Measurements from ENCODE around the gene STAT5B. TPM values are rescaled to one million over a fixed set of nuclear protein-coding genes. Genes with fewer than 3 reads are reported as not detected.

Gene STAT5B
- total and polyA plus RNA-seq, 2 of the 8 experiments (the other 6 are each of a cell fraction or from before 2014, with no cell fraction given), result 35.3 to 52.6 TPM

- DNase-seq (ENCODE audit: low read depth in 1 of 2, low spot score in 2 of 2) (no peak), FAIRE-seq (no peak)
- H3K4me3 ChIP-seq (ENCODE audit: extremely low read depth in 1 of 4, insufficient read depth in 2 of 4, low read depth in 3 of 4, low read length in 4 of 4), result no peak overlapping the region
- no peak overlapping the region for H3K56ac ChIP-seq (replicated peaks; ENCODE audit: insufficient read length, low read depth, low read length)
- WGBS, 2 experiments (ENCODE audit: extremely low coverage in 1 of 2, insufficient coverage in 1 of 2, insufficient read length in 1 of 2, insufficient replicate concordance in 2 of 2, low coverage in 1 of 2, low lambda C conversion rate in 2 of 2, missing lambda C conversion rate in 1 of 2), result 87% methylated on average over 9 of the region's 9 CpGs; no CpG with 5 or more reads in 1 of the 2 experiments
- H4K20me1 ChIP-seq (replicated peaks in 1 of 2; ENCODE audit: control insufficient read depth in 1 of 2, insufficient read depth in 2 of 2, low read length in 2 of 2), result peaks cover 0 to 3% of the 10 kb centered on the region in 2 experiments
- no peak overlapping the region for H4K91ac ChIP-seq (replicated peaks; ENCODE audit: insufficient read length, low read length)
- no peaks in the 10 kb centered on the region for H3K23me2 ChIP-seq (ENCODE audit: low read depth, low read length)
- H2AK5ac ChIP-seq (ENCODE audit: low read depth, low read length), result no peak overlapping the region
- no peaks in the 10 kb centered on the region; the same call in 1 of the 2 replicates for H3K79me1 ChIP-seq (ENCODE audit: low read depth, low read length)
- H3K4me2 ChIP-seq (ENCODE audit: insufficient read depth in 1 of 2, low read depth in 2 of 2, low read length in 2 of 2), result no peak overlapping the region
- H3K27me3 ChIP-seq (replicated peaks in 1 of 4; ENCODE audit: control insufficient read depth in 3 of 4, extremely low read depth in 1 of 4, insufficient read depth in 3 of 4, low read length in 3 of 4), result no peaks in the 10 kb centered on the region
- H2BK120ac ChIP-seq (replicated peaks; ENCODE audit: low read depth, low read length), result no peak overlapping the region
- no peak overlapping the region for H2BK5ac ChIP-seq (ENCODE audit: low read depth, low read length)
- no peak overlapping the region for H2BK20ac ChIP-seq (ENCODE audit: low read length)
- ChIA-PET POLR2A (ENCODE audit: partially characterized antibody) (interaction anchor here (0.7 to 2.1 kb wide), 4 partner anchors 10 to 24 kb away, joined by 3 to 5 read pairs (median 4); no protein-coding TSS in a partner anchor), CTCF (ENCODE audit: partially characterized antibody) (interaction anchor here (0.8 to 4.8 kb wide), 4 partner anchors 11 to 184 kb away, joined by 3 to 43 read pairs (median 4); no protein-coding TSS in a partner anchor)
- no peaks in the 10 kb centered on the region for H3K36me3 ChIP-seq (ENCODE audit: control insufficient read depth in 2 of 4, insufficient read depth in 4 of 4, low read length in 3 of 4)
- H3K4ac ChIP-seq (replicated peaks; ENCODE audit: insufficient read length, low read depth, low read length), result no peak overlapping the region
- H4K8ac ChIP-seq (ENCODE audit: extremely low read depth, insufficient read depth, low read length), result no peak overlapping the region
- no peak overlapping the region for H3K14ac ChIP-seq (ENCODE audit: insufficient read length)
- H2AFZ ChIP-seq (ENCODE audit: low read length), result no peak overlapping the region
- H3K18ac ChIP-seq (ENCODE audit: extremely low read depth, low read length), result no peak overlapping the region
- no peaks in the 10 kb centered on the region; a peak in 1 of 7 replicates for H3K4me1 ChIP-seq (replicated peaks in 1 of 4; ENCODE audit: control insufficient read depth in 3 of 4, insufficient read depth in 4 of 4, low read length in 3 of 4)
- no peak overlapping the region for H3K27ac ChIP-seq (ENCODE audit: low read depth, low read length)
- no peak overlapping the region for H3K23ac ChIP-seq (ENCODE audit: insufficient read length)
- TF ChIP-seq MAX (IDR thresholded peaks at IDR 0.05) (no peak), MAFK (IDR thresholded peaks at IDR 0.05; ENCODE audit: low read depth, low read length) (no peak), TBP (IDR thresholded peaks at IDR 0.05; ENCODE audit: low read depth, low read length) (no peak), NRF1 (IDR thresholded peaks at IDR 0.05; ENCODE audit: low read depth, low read length) (no peak), ZNF274 (IDR thresholded peaks at IDR 0.05; ENCODE audit: borderline replicate concordance, extremely low read depth, low read length) (no peak), FOSL1 (IDR thresholded peaks at IDR 0.05; ENCODE audit: insufficient read depth, low read depth, low read length) (no peak), KDM1A (IDR thresholded peaks at IDR 0.05; ENCODE audit: borderline replicate concordance, low read length) (no peak)
- H3K79me2 ChIP-seq (ENCODE audit: control insufficient read depth in 1 of 2, insufficient read depth in 2 of 2, low read length in 2 of 2), result no peaks in the 10 kb centered on the region
- no peak overlapping the region for H3K9ac ChIP-seq (replicated peaks in 1 of 4; ENCODE audit: extremely low read depth in 1 of 4, low read depth in 3 of 4, low read length in 3 of 4)
- H3K9me3 ChIP-seq (ENCODE audit: insufficient read depth in 2 of 2, low read depth in 1 of 2, low read length in 1 of 2), result no peaks in the 10 kb centered on the region
- no peak overlapping the region for H4K5ac ChIP-seq (ENCODE audit: insufficient read length, low read depth, low read length)
- H2BK12ac ChIP-seq (ENCODE audit: low read depth, low read length), result no peak overlapping the region
- H2BK15ac ChIP-seq (ENCODE audit: low read length), result no peak overlapping the region
Observed at GRCh38 chr17:42301022-42301421, 24.8 kb upstream of the STAT5B start.

Measured in H1 (cell line).